ENCODE measurements around the gene PTPRK.

Gene PTPRK

GRCh38 chr6:128357392-128358130, 162.8 kb downstream of the PTPRK start:
- Histone ChIP-seq H3K27ac (ENCODE audit: low read depth, low read length) (no peak overlapping the region), H3K9ac (ENCODE audit: low read length) (no peak overlapping the region), H3K4me1 (ENCODE audit: insufficient read depth, low read length) (peaks cover 27% of the 10 kb centered on the region), H3K36me3 (ENCODE audit: insufficient read depth, low read length) (no peaks in the 10 kb centered on the region), H3K27me3 (ENCODE audit: control insufficient read depth in 1 of 2, insufficient read depth in 2 of 2, low read length in 2 of 2) (no peaks in the 10 kb centered on the region), H3K9me3 (ENCODE audit: low read length) (no peaks in the 10 kb centered on the region), H3K4me3 (ENCODE audit: low read depth in 1 of 2, low read length in 2 of 2) (no peak overlapping the region)

- H3K4me3 ChIP-seq (ENCODE audit: low read depth in 1 of 2, low read length in 2 of 2), result no peak overlapping the region
- H3K9me3 ChIP-seq (ENCODE audit: low read length), result no peaks in the 10 kb centered on the region
- H3K36me3 ChIP-seq (ENCODE audit: insufficient read depth, low read length), result no peaks in the 10 kb centered on the region
- no peaks in the 10 kb centered on the region for H3K27me3 ChIP-seq (ENCODE audit: control insufficient read depth in 1 of 2, insufficient read depth in 2 of 2, low read length in 2 of 2)
- H3K27ac ChIP-seq (ENCODE audit: low read depth, low read length), result no peak overlapping the region
- peaks cover 28% of the 10 kb centered on the region for H3K4me1 ChIP-seq (ENCODE audit: insufficient read depth, low read length)
- H3K9ac ChIP-seq (ENCODE audit: low read length), result no peak overlapping the region
Observed at GRCh38 chr6:128352366-128352765, 168.0 kb downstream of the PTPRK start.

GRCh38 chr6:128351255-128351514, 169.2 kb downstream of the PTPRK start:
- H3K27me3 ChIP-seq (ENCODE audit: control insufficient read depth in 1 of 2, insufficient read depth in 2 of 2, low read length in 2 of 2), result no peaks in the 10 kb centered on the region
- H3K4me1 ChIP-seq (ENCODE audit: insufficient read depth, low read length), result peaks cover 24% of the 10 kb centered on the region
- no peak overlapping the region for H3K4me3 ChIP-seq (ENCODE audit: low read depth in 1 of 2, low read length in 2 of 2)
- H3K27ac ChIP-seq (ENCODE audit: low read depth, low read length), result no peak overlapping the region
- H3K9ac ChIP-seq (ENCODE audit: low read length), result no peak overlapping the region
- H3K36me3 ChIP-seq (ENCODE audit: insufficient read depth, low read length), result no peaks in the 10 kb centered on the region
- no peaks in the 10 kb centered on the region for H3K9me3 ChIP-seq (ENCODE audit: low read length)

- H3K9ac ChIP-seq (ENCODE audit: low read length), result no peak overlapping the region
- no peaks in the 10 kb centered on the region for H3K9me3 ChIP-seq (ENCODE audit: low read length)
- no peaks in the 10 kb centered on the region for H3K36me3 ChIP-seq (ENCODE audit: insufficient read depth, low read length)
- H3K27ac ChIP-seq (ENCODE audit: low read depth, low read length), result no peak overlapping the region
- H3K27me3 ChIP-seq (ENCODE audit: control insufficient read depth in 1 of 2, insufficient read depth in 2 of 2, low read length in 2 of 2), result no peaks in the 10 kb centered on the region
- no peak overlapping the region for H3K4me3 ChIP-seq (ENCODE audit: low read depth in 1 of 2, low read length in 2 of 2)
- peaks cover 24% of the 10 kb centered on the region for H3K4me1 ChIP-seq (ENCODE audit: insufficient read depth, low read length)
Observed at GRCh38 chr6:128350416-128351254, 169.8 kb downstream of the PTPRK start.

GRCh38 chr6:128347123-128347522, 173.3 kb downstream of the PTPRK start:
- Histone ChIP-seq H3K9ac (ENCODE audit: low read length) (no peak overlapping the region), H3K9me3 (ENCODE audit: low read length) (no peaks in the 10 kb centered on the region), H3K36me3 (ENCODE audit: insufficient read depth, low read length) (no peaks in the 10 kb centered on the region), H3K4me1 (ENCODE audit: insufficient read depth, low read length) (peaks cover 19% of the 10 kb centered on the region), H3K27ac (ENCODE audit: low read depth, low read length) (no peak overlapping the region), H3K4me3 (ENCODE audit: low read depth in 1 of 2, low read length in 2 of 2) (no peak overlapping the region), H3K27me3 (ENCODE audit: control insufficient read depth in 1 of 2, insufficient read depth in 2 of 2, low read length in 2 of 2) (no peaks in the 10 kb centered on the region)

- no peak overlapping the region for H3K9ac ChIP-seq (ENCODE audit: low read length)
- H3K4me1 ChIP-seq (ENCODE audit: insufficient read depth, low read length), result peaks cover 19% of the 10 kb centered on the region
- H3K27ac ChIP-seq (ENCODE audit: low read depth, low read length), result no peak overlapping the region
- H3K27me3 ChIP-seq (ENCODE audit: control insufficient read depth in 1 of 2, insufficient read depth in 2 of 2, low read length in 2 of 2), result no peaks in the 10 kb centered on the region
- no peaks in the 10 kb centered on the region for H3K9me3 ChIP-seq (ENCODE audit: low read length)
- no peak overlapping the region for H3K4me3 ChIP-seq (ENCODE audit: low read depth in 1 of 2, low read length in 2 of 2)
- H3K36me3 ChIP-seq (ENCODE audit: insufficient read depth, low read length), result no peaks in the 10 kb centered on the region
Observed at GRCh38 chr6:128346569-128346968, 173.8 kb downstream of the PTPRK start.

- H3K4me1 ChIP-seq (ENCODE audit: insufficient read depth, low read length), result peaks cover 11% of the 10 kb centered on the region
- no peak overlapping the region for H3K9ac ChIP-seq (ENCODE audit: low read length)
- no peaks in the 10 kb centered on the region for H3K9me3 ChIP-seq (ENCODE audit: low read length)
- H3K36me3 ChIP-seq (ENCODE audit: insufficient read depth, low read length), result no peaks in the 10 kb centered on the region
- no peak overlapping the region for H3K4me3 ChIP-seq (ENCODE audit: low read depth in 1 of 2, low read length in 2 of 2)
- H3K27me3 ChIP-seq (ENCODE audit: control insufficient read depth in 1 of 2, insufficient read depth in 2 of 2, low read length in 2 of 2), result no peaks in the 10 kb centered on the region
- H3K27ac ChIP-seq (ENCODE audit: low read depth, low read length), result no peak overlapping the region
Observed at GRCh38 chr6:128345278-128345677, 175.1 kb downstream of the PTPRK start.

GRCh38 chr6:128343706-128344105, 176.7 kb downstream of the PTPRK start:
- H3K27ac ChIP-seq (ENCODE audit: low read depth, low read length), result no peak overlapping the region
- H3K9ac ChIP-seq (ENCODE audit: low read length), result no peak overlapping the region
- H3K27me3 ChIP-seq (ENCODE audit: control insufficient read depth in 1 of 2, insufficient read depth in 2 of 2, low read length in 2 of 2), result no peaks in the 10 kb centered on the region
- no peaks in the 10 kb centered on the region for H3K36me3 ChIP-seq (ENCODE audit: insufficient read depth, low read length)
- H3K4me3 ChIP-seq (ENCODE audit: low read depth in 1 of 2, low read length in 2 of 2), result no peak overlapping the region
- no peaks in the 10 kb centered on the region for H3K9me3 ChIP-seq (ENCODE audit: low read length)
- peaks cover 13% of the 10 kb centered on the region for H3K4me1 ChIP-seq (ENCODE audit: insufficient read depth, low read length)

- H3K36me3 ChIP-seq (ENCODE audit: insufficient read depth, low read length), result no peaks in the 10 kb centered on the region
- H3K9ac ChIP-seq (ENCODE audit: low read length), result no peak overlapping the region
- H3K9me3 ChIP-seq (ENCODE audit: low read length), result no peaks in the 10 kb centered on the region
- no peaks in the 10 kb centered on the region for H3K27me3 ChIP-seq (ENCODE audit: control insufficient read depth in 1 of 2, insufficient read depth in 2 of 2, low read length in 2 of 2)
- H3K27ac ChIP-seq (ENCODE audit: low read depth, low read length), result no peak overlapping the region
- no peak overlapping the region for H3K4me3 ChIP-seq (ENCODE audit: low read depth in 1 of 2, low read length in 2 of 2)
- peaks cover 44% of the 10 kb centered on the region for H3K4me1 ChIP-seq (ENCODE audit: insufficient read depth, low read length)
Observed at GRCh38 chr6:128339635-128340450, 180.6 kb downstream of the PTPRK start.

- H3K27ac ChIP-seq (ENCODE audit: low read depth, low read length), result no peak overlapping the region
- H3K27me3 ChIP-seq (ENCODE audit: control insufficient read depth in 1 of 2, insufficient read depth in 2 of 2, low read length in 2 of 2), result no peaks in the 10 kb centered on the region
- no peak overlapping the region for H3K9ac ChIP-seq (ENCODE audit: low read length)
- H3K4me3 ChIP-seq (ENCODE audit: low read depth in 1 of 2, low read length in 2 of 2), result no peak overlapping the region
- no peaks in the 10 kb centered on the region for H3K9me3 ChIP-seq (ENCODE audit: low read length)
- H3K36me3 ChIP-seq (ENCODE audit: insufficient read depth, low read length), result no peaks in the 10 kb centered on the region
- H3K4me1 ChIP-seq (ENCODE audit: insufficient read depth, low read length), result peaks cover 48% of the 10 kb centered on the region
Observed at GRCh38 chr6:128337619-128338018, 182.8 kb downstream of the PTPRK start.

GRCh38 chr6:128336436-128337095, 183.8 kb downstream of the PTPRK start:
- Histone ChIP-seq H3K9ac (ENCODE audit: low read length) (no peak overlapping the region), H3K27me3 (ENCODE audit: control insufficient read depth in 1 of 2, insufficient read depth in 2 of 2, low read length in 2 of 2) (no peaks in the 10 kb centered on the region), H3K27ac (ENCODE audit: low read depth, low read length) (no peak overlapping the region), H3K36me3 (ENCODE audit: insufficient read depth, low read length) (no peaks in the 10 kb centered on the region), H3K9me3 (ENCODE audit: low read length) (no peaks in the 10 kb centered on the region), H3K4me1 (ENCODE audit: insufficient read depth, low read length) (peaks cover 48% of the 10 kb centered on the region), H3K4me3 (ENCODE audit: low read depth in 1 of 2, low read length in 2 of 2) (no peak overlapping the region)
